HG03460 (cell line): ENCODE measurements around the gene CSPG4.
A peak's percentile ranks its signal among the peaks of the same experiment; 100 is the strongest.
"Not testable (repeated sequence)": the region's sequence is repeated elsewhere in the genome, so short reads cannot be mapped to it uniquely, and the experiment has no call there.

Source experiments
- ATAC-seq: cut with Tn5 transposase; IDR thresholded peaks from one replicate; pipeline ENCODE4 v1.9.1; 2021; ENCODE audit not compliant: unreplicated experiment

CSPG4 gene, protein sequence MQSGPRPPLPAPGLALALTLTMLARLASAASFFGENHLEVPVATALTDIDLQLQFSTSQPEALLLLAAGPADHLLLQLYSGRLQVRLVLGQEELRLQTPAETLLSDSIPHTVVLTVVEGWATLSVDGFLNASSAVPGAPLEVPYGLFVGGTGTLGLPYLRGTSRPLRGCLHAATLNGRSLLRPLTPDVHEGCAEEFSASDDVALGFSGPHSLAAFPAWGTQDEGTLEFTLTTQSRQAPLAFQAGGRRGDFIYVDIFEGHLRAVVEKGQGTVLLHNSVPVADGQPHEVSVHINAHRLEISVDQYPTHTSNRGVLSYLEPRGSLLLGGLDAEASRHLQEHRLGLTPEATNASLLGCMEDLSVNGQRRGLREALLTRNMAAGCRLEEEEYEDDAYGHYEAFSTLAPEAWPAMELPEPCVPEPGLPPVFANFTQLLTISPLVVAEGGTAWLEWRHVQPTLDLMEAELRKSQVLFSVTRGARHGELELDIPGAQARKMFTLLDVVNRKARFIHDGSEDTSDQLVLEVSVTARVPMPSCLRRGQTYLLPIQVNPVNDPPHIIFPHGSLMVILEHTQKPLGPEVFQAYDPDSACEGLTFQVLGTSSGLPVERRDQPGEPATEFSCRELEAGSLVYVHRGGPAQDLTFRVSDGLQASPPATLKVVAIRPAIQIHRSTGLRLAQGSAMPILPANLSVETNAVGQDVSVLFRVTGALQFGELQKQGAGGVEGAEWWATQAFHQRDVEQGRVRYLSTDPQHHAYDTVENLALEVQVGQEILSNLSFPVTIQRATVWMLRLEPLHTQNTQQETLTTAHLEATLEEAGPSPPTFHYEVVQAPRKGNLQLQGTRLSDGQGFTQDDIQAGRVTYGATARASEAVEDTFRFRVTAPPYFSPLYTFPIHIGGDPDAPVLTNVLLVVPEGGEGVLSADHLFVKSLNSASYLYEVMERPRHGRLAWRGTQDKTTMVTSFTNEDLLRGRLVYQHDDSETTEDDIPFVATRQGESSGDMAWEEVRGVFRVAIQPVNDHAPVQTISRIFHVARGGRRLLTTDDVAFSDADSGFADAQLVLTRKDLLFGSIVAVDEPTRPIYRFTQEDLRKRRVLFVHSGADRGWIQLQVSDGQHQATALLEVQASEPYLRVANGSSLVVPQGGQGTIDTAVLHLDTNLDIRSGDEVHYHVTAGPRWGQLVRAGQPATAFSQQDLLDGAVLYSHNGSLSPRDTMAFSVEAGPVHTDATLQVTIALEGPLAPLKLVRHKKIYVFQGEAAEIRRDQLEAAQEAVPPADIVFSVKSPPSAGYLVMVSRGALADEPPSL (N-terminal part only)

DNA sequence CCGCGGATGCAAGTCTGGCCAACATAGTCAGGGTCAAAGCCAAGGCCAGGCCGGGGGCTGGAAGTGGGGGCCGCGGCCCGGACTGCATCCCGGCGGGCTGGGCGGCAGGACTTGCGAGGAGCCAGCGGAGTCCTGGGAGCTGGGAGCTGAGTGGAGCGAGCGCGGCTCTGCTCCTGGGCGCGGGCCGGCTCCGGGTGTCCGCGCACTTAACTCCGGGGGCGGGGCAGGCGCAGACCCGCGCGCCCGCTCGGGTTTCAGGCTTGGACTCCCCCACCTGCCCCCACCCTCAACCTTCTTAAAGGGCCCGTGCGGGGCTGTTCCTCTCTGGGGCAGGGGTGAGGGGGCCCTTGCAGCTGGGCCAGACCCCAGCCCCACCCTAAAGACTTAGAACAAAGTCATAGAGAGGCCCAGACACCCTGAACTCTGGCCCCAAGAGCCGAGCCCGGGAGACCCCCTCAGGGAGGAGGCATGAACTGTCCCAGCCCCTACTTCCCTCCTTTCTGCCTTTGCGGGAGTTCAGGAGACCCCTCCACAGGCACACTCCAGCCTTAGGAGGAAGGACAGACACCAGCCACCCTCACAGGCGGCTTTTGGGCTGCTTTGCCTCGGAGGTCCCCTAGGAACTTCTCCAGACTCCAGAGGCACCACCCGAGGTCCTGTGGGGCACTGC is at the start of gene CSPG4:
CSPG4 (minus strand) TSS at position 181 of the 670 bp plus-strand sequence; CDS start at position 88, 93 bp downstream.
- ATAC-seq = no peak

DNA sequence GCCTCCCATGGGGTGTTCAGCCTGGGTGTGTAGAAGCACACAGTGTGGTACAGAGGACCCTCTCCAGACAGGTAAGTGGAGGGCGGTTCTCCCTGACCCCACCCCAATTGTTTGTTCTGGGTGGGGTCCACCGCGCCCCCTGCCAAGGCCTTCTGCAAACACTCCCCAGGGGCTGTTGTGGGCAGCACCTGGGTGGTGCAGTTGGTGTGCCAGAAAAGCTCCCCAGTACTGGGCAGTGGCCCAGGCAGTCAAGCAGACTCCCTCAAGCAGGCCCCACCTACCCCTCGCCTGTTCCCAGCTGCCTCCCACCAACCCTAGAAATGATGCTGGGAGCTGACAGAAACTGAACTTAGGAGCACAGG is 49.7 kb upstream of the CSPG4 start:
- not testable (repeated sequence) for ATAC-seq

DNA sequence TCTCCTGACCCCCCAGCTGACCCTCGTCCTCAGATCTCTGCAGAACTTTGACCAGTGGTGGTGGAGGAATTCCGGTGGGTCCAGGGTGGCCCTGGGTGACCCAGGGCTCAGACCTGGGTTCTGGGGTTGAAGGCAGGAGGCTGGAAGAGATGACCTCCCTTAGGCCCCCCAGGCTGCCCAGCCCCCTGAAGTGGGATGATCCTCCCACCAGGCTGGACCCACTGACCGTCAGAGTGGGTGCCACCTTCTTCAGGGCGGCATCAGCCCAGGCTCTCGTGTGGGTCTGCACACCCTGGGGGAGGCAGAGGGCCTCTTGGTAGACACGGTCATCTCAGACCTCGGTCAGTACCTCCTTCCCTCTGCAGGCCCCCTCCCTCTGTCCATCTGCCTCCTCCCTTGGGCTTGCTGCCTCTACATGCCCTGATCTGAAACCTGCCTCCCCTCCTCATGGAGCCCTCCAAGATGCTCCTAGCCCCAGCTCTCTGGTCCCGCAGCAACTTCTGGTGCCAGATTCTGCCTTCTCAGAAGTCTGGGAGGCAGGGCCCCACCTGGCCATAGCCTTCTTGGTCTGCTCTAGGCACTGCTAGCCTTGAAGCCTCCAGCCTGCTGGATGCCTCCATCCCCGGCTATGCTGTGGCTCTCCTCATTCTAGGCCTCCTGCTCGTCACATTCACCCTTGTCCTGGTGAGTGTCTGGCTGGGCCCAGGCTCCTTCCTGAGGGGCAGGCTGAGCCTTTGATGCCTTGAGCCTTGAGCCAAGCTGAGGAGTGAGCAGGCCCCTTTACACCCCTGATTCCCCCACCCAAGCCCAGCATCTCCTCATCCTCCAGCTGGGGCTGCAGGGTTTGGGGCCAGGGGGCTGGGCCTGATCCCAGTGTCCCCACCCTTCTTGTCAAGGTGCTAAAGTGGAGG is 49.1 kb upstream of the CSPG4 start:
- no peak for ATAC-seq

DNA sequence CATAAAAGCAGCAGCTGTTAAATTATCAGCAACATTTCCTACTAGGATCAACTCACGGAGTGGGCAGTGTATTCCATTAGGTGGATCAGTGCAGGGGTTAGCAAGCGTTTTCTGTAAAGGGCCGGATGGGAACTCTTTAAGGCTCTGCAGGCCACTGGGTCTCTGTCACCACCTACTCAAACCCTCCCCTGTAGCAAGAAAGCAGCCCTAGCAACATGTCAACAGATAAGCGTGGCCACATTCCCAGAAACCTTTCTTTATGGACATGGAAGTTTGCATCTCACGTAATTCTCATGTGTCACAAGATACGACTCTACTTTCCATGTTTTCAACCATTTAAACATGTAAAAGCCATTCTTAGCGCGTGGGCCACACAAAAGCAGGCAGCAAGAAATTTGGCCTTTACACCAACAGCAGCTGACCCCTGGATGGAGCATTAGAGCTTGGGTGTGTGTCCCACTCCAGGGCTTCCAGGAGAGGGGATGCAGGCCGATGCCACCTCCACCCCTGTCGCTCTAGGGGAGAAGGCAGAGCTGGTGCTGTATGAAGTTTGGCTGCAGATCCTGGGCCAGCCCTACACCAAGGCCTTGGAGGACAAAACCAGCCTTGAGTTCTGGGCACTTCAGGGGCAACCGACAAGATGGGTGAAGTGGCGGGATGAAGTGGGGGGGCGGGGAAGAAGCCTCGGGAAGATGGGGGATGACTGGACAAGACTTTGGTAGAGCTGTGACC is 48.2 kb upstream of the CSPG4 start:
- no peak for ATAC-seq

DNA sequence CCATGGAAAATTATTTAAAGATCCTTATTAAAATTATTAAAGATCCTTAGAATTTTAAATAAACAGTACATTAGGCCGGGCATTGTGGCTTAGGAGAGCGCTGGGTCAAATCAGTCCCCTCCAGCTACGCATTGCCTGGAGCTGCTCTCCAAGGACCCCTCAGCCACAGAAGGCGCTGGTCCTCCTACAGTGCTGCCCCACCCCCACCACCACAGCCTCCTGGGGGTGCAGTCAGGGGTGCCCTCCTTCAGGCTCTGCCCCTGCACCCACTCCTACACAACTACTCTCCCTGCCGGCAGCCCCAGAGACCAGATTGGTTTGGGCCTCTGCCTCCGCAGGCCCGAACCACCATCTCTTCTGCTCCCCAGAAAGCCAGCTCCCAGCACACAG is 47.5 kb upstream of the CSPG4 start:
- not testable (repeated sequence) for ATAC-seq

DNA sequence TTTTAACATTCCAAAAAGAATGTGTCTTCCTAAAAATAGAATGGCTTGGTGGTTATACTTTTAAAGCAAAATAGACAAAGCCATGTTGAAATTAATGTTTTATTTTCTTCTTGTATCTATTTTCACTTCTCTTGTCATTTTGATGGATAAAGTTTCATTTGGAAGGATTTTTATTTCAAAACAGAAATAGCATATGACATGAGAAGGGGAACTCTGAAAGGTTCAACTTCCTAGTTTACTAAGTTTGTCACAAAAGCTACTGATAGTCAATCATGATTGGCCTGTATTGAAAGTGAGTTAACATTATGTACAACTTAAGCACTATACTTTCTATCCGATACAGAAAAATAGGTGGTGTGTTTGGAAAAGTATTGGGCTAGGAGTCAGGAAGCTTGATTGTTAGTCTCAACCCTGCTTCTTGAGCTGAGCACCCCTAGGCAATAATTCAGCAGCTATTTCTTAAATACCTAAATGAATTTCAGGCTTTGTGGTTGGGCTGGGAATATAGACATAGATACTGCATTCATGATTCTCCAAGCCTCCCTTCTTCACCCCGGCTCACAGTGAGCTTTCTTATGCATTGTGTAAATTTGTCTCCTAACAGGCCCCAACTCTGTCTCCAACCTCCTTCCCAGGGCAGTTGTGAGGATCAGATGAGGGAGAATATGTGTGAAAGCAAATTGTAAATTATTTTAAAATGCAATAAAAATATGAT is 46.9 kb upstream of the CSPG4 start:
- ATAC-seq = no peak

DNA sequence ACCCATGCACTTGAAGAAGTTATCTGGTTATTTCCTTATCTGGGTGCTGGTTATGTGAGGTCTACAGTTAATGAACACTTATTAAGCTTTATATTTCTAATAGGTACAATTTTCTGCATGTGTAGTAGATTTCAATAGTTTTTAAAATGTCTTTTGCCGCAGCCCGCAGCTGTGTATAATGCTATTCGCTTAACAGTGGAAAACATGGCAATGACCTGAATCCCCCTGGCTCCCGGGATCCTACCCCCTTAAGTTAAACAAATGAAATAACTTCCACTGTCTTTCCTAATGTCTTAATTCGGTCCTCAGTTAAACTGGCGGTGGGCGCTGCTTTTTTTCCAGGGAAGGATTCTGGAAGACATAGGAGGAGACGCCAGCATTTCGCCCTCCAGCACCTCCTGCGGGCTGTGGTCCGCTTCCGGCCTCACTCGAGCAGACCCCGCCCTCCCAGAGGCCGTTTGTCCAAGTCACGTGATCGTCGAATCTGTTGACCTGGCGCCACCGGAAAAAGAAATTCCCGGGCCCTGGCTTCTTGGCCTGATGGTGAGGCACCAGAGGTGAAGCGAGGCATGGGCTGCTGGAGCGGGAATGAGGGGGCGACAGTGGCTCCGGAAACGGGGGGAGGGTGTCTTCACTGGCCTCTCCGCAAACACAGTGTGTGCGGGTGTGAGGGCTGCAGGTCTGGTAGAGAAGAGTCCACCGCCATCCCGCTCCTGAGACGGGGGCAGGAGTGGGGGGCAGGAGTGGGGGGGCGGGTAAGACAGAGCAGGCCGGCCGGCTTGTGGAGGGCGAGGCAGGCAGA is 45.6 kb upstream of the CSPG4 start:
- peak; percentile 57 for ATAC-seq

DNA sequence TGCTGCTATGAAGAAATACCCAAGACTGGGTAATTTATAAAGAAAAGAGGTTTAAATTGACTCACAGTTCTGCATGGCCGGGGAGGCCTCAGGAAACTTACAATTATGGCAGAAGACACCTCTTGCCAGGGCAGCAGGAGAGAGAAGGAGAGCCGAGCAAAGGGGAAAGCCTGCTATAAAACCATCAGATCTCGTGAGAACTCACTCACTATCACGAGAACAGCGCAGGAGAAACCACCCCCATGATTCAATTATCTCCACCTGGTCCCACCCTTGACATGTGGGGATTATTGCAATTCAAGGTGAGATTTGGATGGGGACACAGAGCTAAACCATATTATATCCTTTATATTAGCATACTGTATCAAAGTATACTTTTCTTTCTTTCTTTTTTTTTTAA is 42.2 kb upstream of the CSPG4 start:
- ATAC-seq = not testable (repeated sequence)

DNA sequence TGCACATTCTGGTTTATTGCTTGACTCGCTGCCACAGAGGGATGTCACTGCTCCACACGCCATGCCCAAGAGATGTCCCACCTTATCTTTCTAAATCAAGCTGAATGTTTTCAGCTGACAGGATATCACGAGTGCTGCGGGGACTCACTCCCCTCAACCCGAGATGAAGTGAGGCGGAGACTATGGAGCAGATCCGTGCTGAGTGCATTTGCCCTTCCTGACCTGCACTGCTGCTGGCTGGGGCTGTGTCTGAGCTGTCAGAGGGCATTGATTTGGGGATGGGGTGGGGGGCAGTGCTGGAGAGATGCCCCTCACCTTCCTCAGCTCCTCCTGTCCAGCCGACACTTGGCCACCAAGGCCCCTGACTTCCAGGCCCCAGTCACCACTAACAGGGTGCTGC is 40.5 kb upstream of the CSPG4 start:
- no peak for ATAC-seq

DNA sequence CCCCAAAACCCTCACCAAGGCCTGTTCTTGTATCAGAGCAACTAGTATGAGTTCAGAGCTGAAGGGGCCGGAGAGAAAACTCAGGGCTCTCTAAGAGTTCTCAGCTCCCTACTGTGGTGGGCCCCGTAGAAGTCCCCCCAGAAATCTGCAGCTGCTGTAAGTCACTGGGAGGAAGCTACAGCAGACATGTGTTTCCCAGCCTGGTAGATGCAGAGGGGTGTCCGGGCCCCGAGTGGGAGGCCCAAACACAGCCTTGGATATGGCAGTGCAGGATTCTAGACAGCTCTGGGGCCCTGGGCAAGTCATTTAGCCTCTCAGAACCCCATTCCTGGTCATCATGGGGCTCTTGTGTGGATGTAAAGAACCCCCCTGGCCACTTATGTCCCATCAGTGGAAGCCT is 39.2 kb upstream of the CSPG4 start:
- ATAC-seq = no peak

DNA sequence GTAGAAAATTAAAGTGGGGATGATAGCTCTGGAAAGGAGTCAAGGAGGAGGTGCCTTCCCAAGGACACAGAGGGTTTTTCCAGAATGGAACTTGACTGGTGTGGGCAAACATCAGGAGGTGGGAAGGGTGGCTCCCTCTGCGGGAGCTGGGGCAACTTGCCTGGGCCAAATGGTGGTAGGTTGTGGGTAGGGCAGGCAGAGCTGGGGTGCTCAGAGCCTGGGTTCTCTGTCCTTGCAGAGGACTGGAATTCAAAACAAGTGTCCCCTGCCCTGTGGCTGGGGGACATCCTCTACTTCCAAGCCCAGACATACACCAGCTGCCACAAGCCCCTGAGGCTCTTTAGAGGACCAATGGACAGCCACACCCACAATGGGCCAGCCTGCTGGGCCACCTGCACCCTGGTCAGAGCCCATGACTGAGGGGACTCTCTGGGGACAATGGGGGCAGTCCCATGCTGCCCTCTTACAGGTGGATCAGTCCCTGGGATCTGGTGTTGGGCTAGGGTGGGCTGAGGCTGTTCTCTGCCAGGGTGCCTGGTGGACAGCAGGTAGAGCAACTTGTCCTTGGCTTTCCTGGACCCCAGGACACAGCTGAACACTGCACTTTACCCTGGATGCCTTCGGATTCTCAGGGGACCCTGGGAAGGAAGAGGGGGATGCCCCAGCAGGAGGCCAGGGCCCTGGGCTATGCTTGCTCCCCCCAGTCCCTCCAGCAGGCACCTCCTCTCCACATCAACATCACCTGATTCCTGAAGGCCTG is 38.6 kb upstream of the CSPG4 start:
- ATAC-seq = no peak

DNA sequence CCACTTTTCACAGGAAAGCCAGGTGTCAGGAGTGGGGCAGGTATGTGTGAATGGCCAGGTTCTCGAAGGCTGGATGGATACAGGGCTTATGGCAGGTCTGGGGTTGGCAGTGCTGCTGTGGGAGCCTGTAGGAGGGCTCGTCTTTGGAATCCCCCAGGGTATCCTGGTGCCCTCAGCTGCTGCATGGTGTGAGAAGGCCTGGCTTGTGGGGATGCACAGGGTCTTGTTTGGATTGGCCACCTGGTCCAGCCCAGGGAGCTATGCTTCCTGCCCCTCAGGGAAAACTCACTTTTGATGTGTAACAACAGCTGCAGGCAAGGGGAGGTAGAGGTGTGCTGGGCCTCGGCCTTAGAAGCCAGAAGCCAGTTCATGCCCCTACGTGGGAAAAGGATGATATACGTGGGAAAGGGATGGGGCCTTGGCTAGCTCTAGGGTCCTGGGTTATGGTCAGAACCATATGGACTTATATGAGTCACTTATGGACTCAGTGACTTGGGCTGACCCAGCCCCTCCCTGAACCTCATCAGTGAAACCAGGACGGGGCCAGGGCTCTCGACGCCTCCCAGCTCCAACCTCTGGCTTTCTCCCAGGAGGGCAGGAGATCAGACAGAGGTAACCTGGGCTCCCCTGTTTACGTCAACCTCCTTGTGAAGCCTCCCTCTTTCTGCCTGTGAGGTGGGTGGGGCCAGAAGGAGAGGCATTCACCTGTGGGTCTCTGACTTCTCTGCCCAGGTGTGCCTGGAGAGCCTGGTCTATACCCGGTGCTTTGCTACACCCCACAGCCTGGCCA is 37.8 kb upstream of the CSPG4 start:
- ATAC-seq = no peak

DNA sequence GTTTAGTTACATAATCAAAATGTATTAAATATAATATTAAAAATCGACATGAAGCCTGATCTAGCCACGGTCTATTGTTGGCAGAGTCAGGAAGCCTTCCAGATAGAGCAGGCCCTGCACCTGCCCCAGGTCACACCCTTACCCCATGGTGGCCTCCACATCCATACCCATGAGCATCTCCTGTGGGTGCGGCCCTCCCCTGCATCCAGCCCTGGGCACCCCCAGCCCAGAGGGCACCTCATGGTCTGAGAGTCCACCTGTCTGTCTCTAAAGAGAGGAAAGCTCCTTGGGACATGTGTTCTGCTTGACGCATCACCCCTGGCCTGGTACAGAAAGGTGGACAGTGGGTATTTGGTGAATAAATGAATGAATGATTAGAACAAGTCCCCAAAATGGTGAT is 37.2 kb upstream of the CSPG4 start:
- ATAC-seq = no peak

DNA sequence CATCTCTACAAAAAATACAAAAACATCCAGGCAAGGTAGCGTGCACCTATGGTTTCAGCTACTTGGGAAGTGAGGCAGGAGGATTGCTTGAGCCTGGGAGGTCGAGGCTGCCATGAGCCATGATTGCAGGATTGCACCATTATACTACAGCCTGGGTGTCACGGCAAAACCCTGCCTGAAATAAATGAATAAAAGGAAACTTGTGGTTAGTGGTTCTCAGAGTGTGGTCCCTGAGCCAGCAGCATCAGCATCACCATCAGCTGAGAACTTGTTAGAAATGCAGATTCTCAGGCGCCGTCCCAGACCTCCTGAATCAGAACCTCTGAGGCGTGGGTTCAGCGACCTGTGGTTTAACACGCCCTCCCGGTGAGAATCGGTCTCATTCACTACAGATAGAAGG is 36.2 kb upstream of the CSPG4 start:
- not testable (repeated sequence) for ATAC-seq

DNA sequence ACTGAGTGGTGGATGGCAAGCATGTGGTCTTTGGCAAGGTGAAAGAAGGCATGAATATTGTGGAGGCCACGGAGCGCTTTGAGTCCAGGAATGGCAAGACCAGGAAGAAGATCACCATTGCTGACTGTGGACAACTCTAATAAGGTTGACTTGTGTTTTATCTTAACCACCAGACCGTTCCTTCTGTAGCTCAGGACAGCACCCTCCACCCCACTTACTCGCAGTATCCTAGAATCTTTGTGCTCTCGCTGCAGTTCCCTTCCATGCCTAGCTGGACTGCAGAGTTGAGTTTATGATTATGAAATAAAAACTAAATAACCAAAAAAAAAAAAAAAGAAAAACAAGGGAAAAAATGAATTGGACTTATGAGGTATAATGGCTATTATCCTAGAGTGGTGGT is 34.5 kb upstream of the CSPG4 start:
- ATAC-seq = not testable (repeated sequence)

DNA sequence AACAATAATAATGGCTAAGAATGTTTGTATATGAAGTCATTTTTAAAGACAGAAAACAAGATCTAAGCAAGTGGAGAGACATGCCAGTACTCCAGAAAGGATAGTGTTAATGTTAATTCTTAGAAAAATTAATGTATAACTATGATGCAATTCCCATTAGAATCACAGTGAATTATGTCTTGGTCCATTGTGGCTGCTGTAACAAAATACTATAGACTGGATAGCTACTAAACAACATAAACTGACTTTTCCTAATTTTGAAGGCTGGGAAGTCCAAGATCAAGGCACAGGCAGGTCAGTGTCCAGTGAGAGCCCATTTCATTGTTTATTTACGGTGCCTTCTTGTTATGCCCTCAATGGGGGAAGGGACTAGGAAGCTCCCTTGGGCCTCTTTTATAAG is 32.7 kb upstream of the CSPG4 start:
- no peak for ATAC-seq
